GM10847 (cell line): Measurements from ENCODE around the gene CRBN.

Experiments
- POLR2A ChIP-seq: IDR thresholded peaks from 2 replicates; pipeline ENCODE4 v1.6.1; 2011; ENCODE audit not compliant: insufficient read length; ENCODE audit errors: extremely low read depth

The CRBN gene

GRCh38 chr3:3105815-3106214 lies 73.7 kb downstream of the CRBN start:
- TF ChIP-seq POLR2A = no peak

- TF ChIP-seq POLR2A = no peak
Measured at GRCh38 chr3:3105246-3105645, 74.2 kb downstream of the CRBN start.

GRCh38 chr3:3102751-3103150 lies 76.7 kb downstream of the CRBN start:
- TF ChIP-seq POLR2A = no peak

GRCh38 chr3:3101660-3102458 lies 77.6 kb downstream of the CRBN start:
- no peak for TF ChIP-seq POLR2A
